ENCODE measurements around the gene GUCA2A.

Gene GUCA2A

GRCh38 chr1:42176902-42177519 is 12.5 kb upstream of the GUCA2A start:
- DNase-seq: peak in 1 of 2 experiments; percentile 33

GRCh38 chr1:42175314-42176054 is 10.9 kb upstream of the GUCA2A start:
- no peak for DNase-seq

GRCh38 chr1:42173961-42174735 is 9.6 kb upstream of the GUCA2A start:
- DNase-seq: no peak

- peak in 1 of 2 experiments; percentile 44 for DNase-seq
Observed at GRCh38 chr1:42173155-42173933, 8.8 kb upstream of the GUCA2A start.

- no peak for DNase-seq
Observed at GRCh38 chr1:42172381-42173133, 8.0 kb upstream of the GUCA2A start.

GRCh38 chr1:42171679-42172266 is 7.2 kb upstream of the GUCA2A start:
- DNase-seq: no peak

- no peak for DNase-seq
Observed at GRCh38 chr1:42170779-42171621, 6.5 kb upstream of the GUCA2A start.

- no peak for DNase-seq
Observed at GRCh38 chr1:42168763-42169162, 4.2 kb upstream of the GUCA2A start.

GRCh38 chr1:42168391-42168670 is 3.8 kb upstream of the GUCA2A start:
- no peak for DNase-seq

GRCh38 chr1:42167611-42168390 is 3.3 kb upstream of the GUCA2A start:
- DNase-seq: no peak

GRCh38 chr1:42165511-42166210 is 1.1 kb upstream of the GUCA2A start:
- DNase-seq: peak in 1 of 2 experiments; percentile 10

- no peak for DNase-seq
Observed at GRCh38 chr1:42163536-42164503, 725 bp downstream of the GUCA2A start.

- DNase-seq: no peak
Observed at GRCh38 chr1:42163114-42163513, 1.4 kb downstream of the GUCA2A start.

- DNase-seq: no peak
Observed at GRCh38 chr1:42162181-42162580, 2.4 kb downstream of the GUCA2A start.

GRCh38 chr1:42158189-42158588 is 6.4 kb downstream of the GUCA2A start:
- no peak for DNase-seq

- DNase-seq: peak in 1 of 2 experiments; percentile 3
Observed at GRCh38 chr1:42157667-42158066, 6.9 kb downstream of the GUCA2A start.

- DNase-seq: no peak
Observed at GRCh38 chr1:42155362-42155761, 9.2 kb downstream of the GUCA2A start.

- no peak for DNase-seq
Observed at GRCh38 chr1:42154685-42155084, 9.9 kb downstream of the GUCA2A start.

Measured in SW 1271 (cell line).